K562 (cell line): ENCODE measurements around the gene PIP5K1B. TPM values are rescaled to one million over a fixed set of nuclear protein-coding genes. Genes with fewer than 3 reads are reported as not detected.

ENCODE experiments used
- ATAC-seq: fragments of 200-7000 bp; cut with Tn5 transposase; 3 replicates; pipeline ENCODE4 v1.9.1; 2020; ENCODE audit warnings: moderate library complexity
- BruUV-seq: library from RNA; stranded (reverse); fragments of 400-500 nt; replicated peaks from 2 replicates; lab custom pipeline; 2021; lab: Mats Ljungman, UMichigan
- CTCF ChIA-PET: fragments of 300-600 bp; formaldehyde crosslinking; extraction: SDS; loops from one replicate; lab custom pipeline; 2021; ENCODE audit warnings: low intra/inter-chr PET ratio; lab: Yijun Ruan, JAX
- POLR2A ChIA-PET: fragments of 300-600, 350-650 bp; sonication (Branson Sonifier 250); formaldehyde crosslinking; extraction: SDS; loops from one replicate; lab custom pipeline; 2021; ENCODE audit warnings: antibody characterized with exemption, inconsistent platforms; lab: Yijun Ruan, JAX
- DNase-seq, 4 experiments: peaks; one replicate each; pipeline versions ENCODE4 v3.0.0 to v3.0.0-alpha.2; 2011 to 2018; ENCODE audit warnings: low spot score in 3 of 4, mixed read lengths in 3 of 4; ENCODE audit errors: extremely low read depth in 1 of 4
- FAIRE-seq: peaks from 2 replicates; lab custom pipeline; 2011; peaks lifted over from hg19 to GRCh38; lab: Jason Lieb, UNC
- H2AFZ ChIP-seq: 2 replicates; pipeline ENCODE4 v1.6.0; 2011; ENCODE audit warnings: low read depth, low read length, control low read depth, inconsistent platforms
- H3K27ac ChIP-seq: fragments of 200-600 bp; 3 replicates; pipeline ENCODE4 v1.8.0; 2011; ENCODE audit warnings: low read depth, mild to moderate bottlenecking, control low read depth, inconsistent platforms, low read length, moderate library complexity, mixed read lengths; ENCODE audit errors: extremely low read depth
- H3K27me3 ChIP-seq, 2 experiments: fragments of 300-600 bp in 1 of 2; 2 replicates in 1 of 2; 3 replicates in 1 of 2; pipeline versions ENCODE4 v1.6.0 to v1.8.0; 2011; ENCODE audit warnings: inconsistent platforms in 2 of 2, low read length in 2 of 2, mild to moderate bottlenecking in 1 of 2, mixed read lengths in 1 of 2, moderate library complexity in 1 of 2; ENCODE audit not compliant: control insufficient read depth in 2 of 2, insufficient read depth in 2 of 2
- H3K36me3 ChIP-seq: fragments of 300-600 bp; 3 replicates; pipeline ENCODE4 v1.8.0; 2011; ENCODE audit warnings: mild to moderate bottlenecking, low read length, inconsistent platforms; ENCODE audit not compliant: control insufficient read depth, insufficient read depth
- H3K4me1 ChIP-seq, 2 experiments: fragments of 200-600 bp in 1 of 2; replicated peaks in 1 of 2; 2 replicates in 1 of 2; 3 replicates in 1 of 2; pipeline versions ENCODE4 v1.5.1 to v1.8.0; 2011; ENCODE audit warnings: inconsistent platforms in 2 of 2, low read length in 2 of 2, mild to moderate bottlenecking in 1 of 2, mixed read lengths in 1 of 2, moderate library complexity in 1 of 2; ENCODE audit not compliant: control insufficient read depth in 2 of 2, insufficient read depth in 2 of 2
- H3K4me2 ChIP-seq: 2 replicates; pipeline ENCODE4 v1.6.1; 2011; ENCODE audit warnings: low read length, control low read depth, inconsistent platforms, mixed read lengths; ENCODE audit not compliant: insufficient read depth
- H3K4me3 ChIP-seq: fragments of 200-600 bp; sonication (generic), shearing (Covaris generic); 2 replicates; pipeline ENCODE4 v1.5.1; 2016; ENCODE audit warnings: control low read depth, inconsistent platforms
- H3K79me2 ChIP-seq: fragments of 200-600 bp; 3 replicates; pipeline ENCODE4 v1.8.0; 2011; ENCODE audit warnings: low read length, inconsistent platforms; ENCODE audit not compliant: control insufficient read depth, insufficient read depth
- H3K9ac ChIP-seq, 2 experiments: 2 replicates each; pipeline versions ENCODE4 v1.6.0 to v1.6.1; 2011; ENCODE audit warnings: low read depth in 2 of 2, low read length in 2 of 2, control low read depth in 1 of 2, inconsistent platforms in 1 of 2, mild to moderate bottlenecking in 1 of 2, mixed read lengths in 1 of 2; ENCODE audit not compliant: insufficient read depth in 1 of 2
- H3K9me1 ChIP-seq: one replicate; pipeline ENCODE4 v1.6.0; 2011; ENCODE audit warnings: inconsistent platforms, mild to moderate bottlenecking, low read length, moderate library complexity; ENCODE audit not compliant: control insufficient read depth, insufficient read depth
- H3K9me3 ChIP-seq: replicated peaks from 2 replicates; pipeline ENCODE4 v1.5.1; 2011; ENCODE audit warnings: low read depth, low read length, inconsistent platforms; ENCODE audit not compliant: control insufficient read depth, insufficient read depth
- H4K20me1 ChIP-seq: replicated peaks from 2 replicates; pipeline ENCODE4 v1.6.1; 2011; ENCODE audit warnings: low read length, inconsistent platforms, mixed read lengths; ENCODE audit not compliant: control insufficient read depth, insufficient read depth
- CREB5 ChIP-seq: fragments of 250-450 bp; sonication (Bioruptor Pico); IDR thresholded peaks from 2 replicates; pipeline ENCODE4 v1.5.0; 2020; ENCODE audit warnings: mild to moderate bottlenecking
- ETV5 ChIP-seq: sonication (generic); formaldehyde crosslinking; IDR thresholded peaks from 2 replicates; pipeline ENCODE4 v1.4.0; 2020; ENCODE audit warnings: low read depth, mild to moderate bottlenecking, missing genetic modification reagents
- GABPA ChIP-seq: fragments of 200-800 bp; sonication (Bioruptor generic); conservative IDR thresholded peaks from 2 replicates; pipeline ENCODE4 v1.6.1; 2016; ENCODE audit warnings: low read depth, missing genetic modification characterization, missing compliant biosample characterization
- HDAC8 ChIP-seq: fragments of 450-650 bp; IDR thresholded peaks from 2 replicates; pipeline ENCODE4 v1.6.1; 2016; ENCODE audit warnings: mild to moderate bottlenecking, missing genetic modification characterization, moderate library complexity, missing compliant biosample characterization
- NCOA4 ChIP-seq: fragments of 450-650 bp; IDR thresholded peaks from 2 replicates; pipeline ENCODE4 v1.6.1; 2018; ENCODE audit warnings: mild to moderate bottlenecking; ENCODE audit not compliant: partially characterized antibody
- NFRKB ChIP-seq: fragments of 450-650 bp; IDR thresholded peaks from 2 replicates; pipeline ENCODE4 v1.6.1; 2016; ENCODE audit warnings: low read depth
- PTRF ChIP-seq: fragments of 450-650 bp; IDR thresholded peaks from 2 replicates; pipeline ENCODE4 v1.6.1; 2016; ENCODE audit warnings: mild to moderate bottlenecking, missing genetic modification characterization, missing compliant biosample characterization
- SIRT6 ChIP-seq: IDR thresholded peaks from one replicate; pipeline ENCODE4 v1.6.1; 2012; ENCODE audit warnings: low read depth, mild to moderate bottlenecking, control low read depth, inconsistent platforms, low read length, moderate library complexity
- SMAD2 ChIP-seq: fragments of 150-350 bp; IDR thresholded peaks from 2 replicates; pipeline ENCODE4 v1.6.1; 2014; ENCODE audit warnings: low read depth, mild to moderate bottlenecking, low read length
- SMARCC2 ChIP-seq: fragments of 450-650 bp; IDR thresholded peaks from 2 replicates; pipeline ENCODE4 v1.6.1; 2017; ENCODE audit warnings: antibody characterized with exemption, moderate library complexity, mild to moderate bottlenecking, low read depth
- TFAP4 ChIP-seq: sonication (generic); formaldehyde crosslinking; IDR thresholded peaks from 2 replicates; pipeline ENCODE4 v1.8.0; 2022; ENCODE audit warnings: missing genetic modification reagents, mild to moderate bottlenecking, moderate library complexity, borderline replicate concordance
- THRAP3 ChIP-seq: fragments of 450-650 bp; IDR thresholded peaks from 2 replicates; pipeline ENCODE4 v1.6.1; 2016; ENCODE audit warnings: mild to moderate bottlenecking, inconsistent platforms, borderline replicate concordance
- ZNF583 ChIP-seq: fragments of 250-450 bp; sonication (Bioruptor Pico); IDR thresholded peaks from 2 replicates; pipeline ENCODE4 v1.4.0; 2020
- WGBS: fragments of 100-300 bp; shearing (Covaris generic); methylation state at CpG from one replicate; pipeline ENCODE4 v1.1.6; 2016; ENCODE audit warnings: low coverage, mixed read lengths; ENCODE audit not compliant: insufficient coverage; ENCODE audit errors: missing lambda C conversion rate; 5-methylcytosine and 5-hydroxymethylcytosine counted together
- in situ Hi-C: fragments of 300-500 bp; cut with MboI; formaldehyde crosslinking; loops from 4 replicates; pipeline ENCODE4 v1.15.0; 2018; ENCODE audit warnings: inconsistent platforms, mixed read lengths
- intact Hi-C: fragments of 100-400 bp; cut with micrococcal nuclease; formaldehyde crosslinking; loops from 2 replicates; pipeline ENCODE4 v1.14.2; 2022
- polyA plus RNA-seq, 8 experiments: library from polyadenylated mRNA; depleted of rRNA in 4 of 8; stranded (reverse) in 5 of 8; unstranded in 3 of 8; fragments of >200 nt; fragmentation: Nextera tagmentation in 2 of 8; fragmentation: Illumina TruSeq in 1 of 8; extraction: Ambion mirVana in 2 of 8; extraction: Trizol in 1 of 8; gene quantifications; 2 replicates each; pipeline versions ENCODE4 v1.2.1 to v1.2.3, GENCODE V29; 2011 to 2014; ENCODE audit warnings: inconsistent platforms in 1 of 8, missing spikeins in 1 of 8
- total RNA-seq, 7 experiments: library from RNA; depleted of rRNA in 6 of 7; stranded (reverse); fragments of >200 nt in 6 of 7; fragmentation: Illumina TruSeq in 2 of 7; extraction: Trizol in 2 of 7; gene quantifications; 2 replicates each; pipeline versions ENCODE4 v1.2.1 to v1.2.3, GENCODE V29; 2011 to 2021; ENCODE audit warnings: low replicate concordance in 1 of 7
- TF ChIP-seq, protein P1 (sequence below): fragments of 450-650 bp; formaldehyde crosslinking; IDR thresholded peaks from 2 replicates; pipeline ENCODE4 v1.4.0; 2020; ENCODE audit warnings: mild to moderate bottlenecking, moderate library complexity

The PIP5K1B gene
- total and polyA plus RNA-seq, 9 of the 15 experiments (the other 6 are each of a cell fraction or from before 2014, with no cell fraction given) = 3.1 to 12.9 (median 7.4) TPM

DNA sequence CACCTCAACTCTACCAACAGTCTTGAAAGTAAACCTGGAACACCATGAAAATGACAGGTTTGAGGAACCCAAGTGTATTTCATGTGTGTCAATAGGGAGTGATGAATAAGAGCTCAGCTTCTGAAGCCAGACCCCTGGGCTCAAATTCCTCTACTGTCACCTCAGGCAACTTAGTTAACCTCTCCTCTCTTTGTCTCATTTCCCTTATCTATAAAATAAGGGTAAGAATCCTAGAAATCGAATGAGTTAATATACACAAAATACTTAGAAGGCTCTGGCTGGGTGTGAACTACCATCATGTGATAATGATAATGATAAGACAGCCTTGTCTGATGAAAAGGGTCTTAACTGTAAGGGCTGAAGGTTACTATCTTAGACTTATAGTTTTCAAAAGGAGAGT, 66.3 kb downstream of the PIP5K1B start:
- Histone ChIP-seq H3K27me3 (no peaks in the 10 kb centered on the region), H3K4me2 (no peak overlapping the region), H3K9ac (no peak overlapping the region), H3K79me2 (peaks cover 9% of the 10 kb centered on the region; the same call in 2 of the 3 replicates), H3K4me1 (peaks cover 0 to 14% of the 10 kb centered on the region in 2 experiments; a peak in 3 of 5 replicates), H3K27ac (no peak overlapping the region), H4K20me1 (no peaks in the 10 kb centered on the region), H2AFZ (no peak overlapping the region), H3K36me3 (no peaks in the 10 kb centered on the region), H3K4me3 (no peak overlapping the region), H3K9me3 (no peaks in the 10 kb centered on the region), H3K9me1 (no peaks in the 10 kb centered on the region)
- TF ChIP-seq PTRF (tag) (no peak), THRAP3 (no peak), ZNF583 (CRISPR knock-in tag) (no peak), CREB5 (CRISPR knock-in tag) (no peak), SIRT6 (no peak), ETV5 (CRISPR knock-in tag) (no peak), SMARCC2 (no peak), NFRKB (no peak), NCOA4 (no peak), SMAD2 (no peak), HDAC8 (tag) (no peak), TFAP4 (no peak), GABPA (tag) (no peak)
- TF ChIP-seq, protein P1, sequence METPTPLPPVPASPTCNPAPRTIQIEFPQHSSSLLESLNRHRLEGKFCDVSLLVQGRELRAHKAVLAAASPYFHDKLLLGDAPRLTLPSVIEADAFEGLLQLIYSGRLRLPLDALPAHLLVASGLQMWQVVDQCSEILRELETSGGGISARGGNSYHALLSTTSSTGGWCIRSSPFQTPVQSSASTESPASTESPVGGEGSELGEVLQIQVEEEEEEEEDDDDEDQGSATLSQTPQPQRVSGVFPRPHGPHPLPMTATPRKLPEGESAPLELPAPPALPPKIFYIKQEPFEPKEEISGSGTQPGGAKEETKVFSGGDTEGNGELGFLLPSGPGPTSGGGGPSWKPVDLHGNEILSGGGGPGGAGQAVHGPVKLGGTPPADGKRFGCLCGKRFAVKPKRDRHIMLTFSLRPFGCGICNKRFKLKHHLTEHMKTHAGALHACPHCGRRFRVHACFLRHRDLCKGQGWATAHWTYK = no peak
- no TSS peak for BruUV-seq
- ChIA-PET POLR2A (interaction anchor here (1.4 to 1.5 kb wide), 2 partner anchors 8 to 10 kb away, joined by 3 to 5 read pairs; no protein-coding TSS in a partner anchor), CTCF (no interaction called here)
- DNase-seq = no peak
- ATAC-seq = no peak
- 0% methylated on average over 1 of the region's 1 CpG for WGBS
- FAIRE-seq = no peak
- in situ Hi-C loops = no loop called here
- intact Hi-C loops = no loop called here
